Neural progenitor cell (in vitro differentiated cells): ENCODE results near the gene INPP4A. TPM values are rescaled to one million over a fixed set of nuclear protein-coding genes. Genes with fewer than 3 reads are reported as not detected.

Source experiments
- DNase-seq: peaks from one replicate; pipeline ENCODE4 v3.0.0-alpha.2; 2016; ENCODE audit warnings: low spot score
- H2AFZ ChIP-seq: fragments of 200-600 bp; sonication (generic); replicated peaks from 2 replicates; pipeline ENCODE4 v1.6.1; 2016; ENCODE audit warnings: antibody characterized with exemption
- H3F3A ChIP-seq: fragments of 200-600 bp; sonication (generic); 2 replicates; pipeline ENCODE4 v1.6.1; 2016; ENCODE audit warnings: antibody characterized with exemption, low read depth
- H3K27ac ChIP-seq: fragments of 200-600 bp; sonication (generic); 2 replicates; pipeline ENCODE4 v1.5.1; 2016; ENCODE audit warnings: mild to moderate bottlenecking
- H3K27me3 ChIP-seq: fragments of 200-600 bp; sonication (generic); 2 replicates; pipeline ENCODE4 v1.6.1; 2016; ENCODE audit warnings: mild to moderate bottlenecking, moderate library complexity
- H3K36me3 ChIP-seq: fragments of 200-600 bp; sonication (generic); 2 replicates; pipeline ENCODE4 v1.5.1; 2016
- H3K4me1 ChIP-seq: fragments of 200-600 bp; sonication (generic); 2 replicates; pipeline ENCODE4 v1.6.1; 2016; ENCODE audit warnings: mixed run types
- H3K4me2 ChIP-seq: fragments of 200-600 bp; sonication (generic); 2 replicates; pipeline ENCODE4 v1.6.1; 2016
- H3K4me3 ChIP-seq: fragments of 200-600 bp; sonication (generic); 2 replicates; pipeline ENCODE4 v1.5.1; 2016
- H3K79me2 ChIP-seq: fragments of 200-600 bp; sonication (generic); 2 replicates; pipeline ENCODE4 v1.6.1; 2016; ENCODE audit warnings: low read depth
- H3K9ac ChIP-seq: fragments of 200-600 bp; sonication (generic); 2 replicates; pipeline ENCODE4 v1.6.1; 2016
- H3K9me3 ChIP-seq: fragments of 200-600 bp; sonication (generic); 2 replicates; pipeline ENCODE4 v1.5.1; 2016; ENCODE audit warnings: low read depth
- H4K20me1 ChIP-seq: fragments of 200-600 bp; sonication (generic); 2 replicates; pipeline ENCODE4 v1.6.1; 2016; ENCODE audit warnings: low read depth
- H3K27ac Mint-ChIP-seq: 3 replicates; pipeline ENCODE4 v1.8.0; 2021; ENCODE audit warnings: mixed read lengths
- H3K27me3 Mint-ChIP-seq: 2 replicates; pipeline ENCODE4 v1.8.0; 2022; ENCODE audit warnings: low read depth, mild to moderate bottlenecking, inconsistent platforms, moderate library complexity, mixed read lengths; ENCODE audit not compliant: insufficient read depth
- H3K36me3 Mint-ChIP-seq: 3 replicates; pipeline ENCODE4 v1.8.0; 2021; ENCODE audit warnings: mixed read lengths
- H3K4me1 Mint-ChIP-seq: 3 replicates; pipeline ENCODE4 v1.8.0; 2021; ENCODE audit warnings: mixed read lengths
- H3K4me3 Mint-ChIP-seq: 3 replicates; pipeline ENCODE4 v1.8.0; 2021; ENCODE audit warnings: mild to moderate bottlenecking, moderate library complexity, mixed read lengths
- H3K9me3 Mint-ChIP-seq: 3 replicates; pipeline ENCODE4 v1.8.0; 2020; ENCODE audit warnings: mixed read lengths
- EZH2 ChIP-seq: fragments of 200-600 bp; sonication (generic); IDR thresholded peaks from 2 replicates; pipeline ENCODE4 v1.6.1; 2017; ENCODE audit warnings: antibody characterized with exemption, mild to moderate bottlenecking, moderate library complexity
- EZH2phosphoT487 ChIP-seq: fragments of 200-600 bp; sonication (generic); IDR thresholded peaks from 2 replicates; pipeline ENCODE4 v1.6.1; 2017; ENCODE audit warnings: antibody characterized with exemption
- total RNA-seq: library from RNA; depleted of rRNA; stranded (reverse); fragments of >200 nt; gene quantifications from 2 replicates; pipeline ENCODE4 v1.2.3, GENCODE V29; 2015; ENCODE audit warnings: low replicate concordance
- TF ChIP-seq, protein P1 (sequence below): fragments of 200-600 bp; sonication (generic); IDR thresholded peaks from 2 replicates; pipeline ENCODE4 v1.5.1; 2017; ENCODE audit warnings: antibody characterized with exemption, mild to moderate bottlenecking

The INPP4A gene
- total RNA-seq, 1 donor from 2014 or later = 35.1 TPM

DNA sequence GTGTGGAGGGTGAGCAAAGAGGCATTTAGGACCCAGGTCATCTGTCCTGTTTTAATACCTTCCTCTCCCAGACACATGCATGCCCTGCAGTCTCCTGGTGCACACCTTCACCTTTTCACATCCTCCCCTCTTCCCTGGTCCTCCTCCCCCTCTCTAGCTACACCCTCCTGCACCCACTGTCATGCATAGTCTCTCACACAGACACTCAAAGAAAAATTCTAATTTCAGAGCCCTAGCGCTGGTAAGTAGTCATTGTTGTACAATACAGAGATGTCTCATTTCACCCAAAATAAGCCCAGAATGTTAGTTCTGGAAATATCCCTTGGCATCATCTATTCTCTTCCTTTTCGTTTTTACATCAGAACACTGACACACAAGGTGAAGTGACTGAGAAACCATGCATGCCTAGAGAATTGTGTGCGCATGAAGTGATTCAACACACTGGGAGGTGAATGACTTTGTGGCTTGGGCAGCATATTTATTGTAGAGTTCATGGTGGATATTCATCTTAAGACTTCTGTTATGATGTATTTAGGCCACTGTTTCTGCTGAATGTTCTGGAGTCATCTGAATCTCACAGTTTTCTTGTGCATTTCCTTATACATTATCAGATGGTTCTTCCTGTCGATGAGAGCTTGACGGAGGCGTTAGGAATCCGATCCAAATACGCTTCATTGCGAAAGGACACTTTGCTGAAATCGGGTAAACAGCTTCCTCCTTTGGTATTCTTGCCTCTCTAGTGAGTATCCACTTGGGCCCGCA is 93.8 kb downstream of the INPP4A start:
- H3K36me3 Mint-ChIP-seq = peaks cover 21% of the 10 kb centered on the region
- Histone ChIP-seq H3K27me3 (no peaks in the 10 kb centered on the region), H3K27ac (no peak overlapping the region), H2AFZ (no peak overlapping the region), H3K9me3 (no peaks in the 10 kb centered on the region), H3F3A (no peaks in the 10 kb centered on the region), H3K79me2 (no peaks in the 10 kb centered on the region), H3K9ac (no peak overlapping the region), H4K20me1 (no peaks in the 10 kb centered on the region), H3K4me2 (no peak overlapping the region), H3K4me3 (no peak overlapping the region), H3K36me3 (no peaks in the 10 kb centered on the region), H3K4me1 (no peaks in the 10 kb centered on the region)
- no peak overlapping the region for H3K4me3 Mint-ChIP-seq
- TF ChIP-seq EZH2phosphoT487 = no peak
- TF ChIP-seq, protein P1, sequence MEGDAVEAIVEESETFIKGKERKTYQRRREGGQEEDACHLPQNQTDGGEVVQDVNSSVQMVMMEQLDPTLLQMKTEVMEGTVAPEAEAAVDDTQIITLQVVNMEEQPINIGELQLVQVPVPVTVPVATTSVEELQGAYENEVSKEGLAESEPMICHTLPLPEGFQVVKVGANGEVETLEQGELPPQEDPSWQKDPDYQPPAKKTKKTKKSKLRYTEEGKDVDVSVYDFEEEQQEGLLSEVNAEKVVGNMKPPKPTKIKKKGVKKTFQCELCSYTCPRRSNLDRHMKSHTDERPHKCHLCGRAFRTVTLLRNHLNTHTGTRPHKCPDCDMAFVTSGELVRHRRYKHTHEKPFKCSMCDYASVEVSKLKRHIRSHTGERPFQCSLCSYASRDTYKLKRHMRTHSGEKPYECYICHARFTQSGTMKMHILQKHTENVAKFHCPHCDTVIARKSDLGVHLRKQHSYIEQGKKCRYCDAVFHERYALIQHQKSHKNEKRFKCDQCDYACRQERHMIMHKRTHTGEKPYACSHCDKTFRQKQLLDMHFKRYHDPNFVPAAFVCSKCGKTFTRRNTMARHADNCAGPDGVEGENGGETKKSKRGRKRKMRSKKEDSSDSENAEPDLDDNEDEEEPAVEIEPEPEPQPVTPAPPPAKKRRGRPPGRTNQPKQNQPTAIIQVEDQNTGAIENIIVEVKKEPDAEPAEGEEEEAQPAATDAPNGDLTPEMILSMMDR = no peak
- peaks cover 15% of the 10 kb centered on the region for H3K4me1 Mint-ChIP-seq
- no peaks in the 10 kb centered on the region for H3K9me3 Mint-ChIP-seq
- no peak overlapping the region for H3K27ac Mint-ChIP-seq
- no peak for DNase-seq
- peaks cover 2% of the 10 kb centered on the region for H3K27me3 Mint-ChIP-seq

DNA sequence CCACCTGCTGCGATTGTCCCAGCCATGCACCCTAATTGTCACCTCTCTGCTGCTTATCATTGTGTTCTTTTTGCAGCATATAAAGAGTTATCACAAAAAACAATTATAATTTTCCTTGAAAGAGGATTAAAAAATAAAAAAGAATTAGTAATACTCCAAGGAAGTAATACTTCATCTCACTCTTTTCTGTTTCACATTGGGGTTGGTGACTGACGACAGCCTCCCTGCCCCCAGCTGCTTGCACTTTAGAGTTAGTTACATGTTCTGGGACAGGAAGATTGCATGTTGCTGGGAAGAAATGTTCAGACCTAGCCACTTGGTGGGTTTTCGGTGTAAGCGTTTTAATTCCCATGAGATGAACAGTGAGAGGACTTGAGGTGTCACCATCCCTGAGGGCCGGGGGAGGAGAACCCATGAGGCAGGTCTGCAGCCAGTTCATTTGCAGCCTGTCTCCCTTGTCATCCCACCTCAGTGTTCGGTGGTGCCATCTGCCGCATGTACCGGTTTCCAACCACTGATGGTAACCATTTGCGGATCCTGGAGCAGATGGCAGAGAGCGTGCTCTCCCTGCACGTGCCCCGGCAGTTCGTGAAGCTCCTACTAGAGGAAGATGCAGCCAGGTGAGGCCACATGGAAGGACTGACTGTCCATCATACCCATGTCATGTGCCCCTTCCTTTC is 94.5 kb downstream of the INPP4A start:
- no peaks in the 10 kb centered on the region for H3K36me3 ChIP-seq

DNA sequence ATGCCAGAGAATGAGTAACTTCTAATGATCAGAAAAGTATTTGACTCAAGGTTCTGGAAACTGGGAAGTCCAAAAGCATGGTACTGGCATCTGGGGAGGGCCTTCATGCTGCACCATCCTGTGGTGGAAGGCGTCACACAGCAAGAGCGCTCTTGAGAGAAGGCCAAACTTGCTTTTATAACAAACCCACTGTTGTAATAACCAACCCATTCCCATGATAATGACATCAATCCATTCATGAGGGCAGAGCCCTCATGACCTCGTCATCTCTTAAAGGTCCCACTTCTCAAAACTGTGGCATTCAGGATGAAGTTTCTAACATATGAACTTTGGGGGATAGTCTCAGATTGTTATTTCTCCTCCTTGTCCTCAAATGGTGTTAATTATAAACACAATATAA is 95.9 kb downstream of the INPP4A start:
- no peaks in the 10 kb centered on the region for H3F3A ChIP-seq
- no peak overlapping the region for H3K27ac Mint-ChIP-seq
- H3K4me3 Mint-ChIP-seq = no peak overlapping the region
- no peak for DNase-seq
- no peaks in the 10 kb centered on the region for H3K9me3 ChIP-seq
- H3K9ac ChIP-seq = no peak overlapping the region
- H3K27ac ChIP-seq = no peak overlapping the region
- peaks cover 28% of the 10 kb centered on the region for H3K36me3 Mint-ChIP-seq
- no peaks in the 10 kb centered on the region for H4K20me1 ChIP-seq
- no peak overlapping the region for H3K4me3 ChIP-seq
- TF ChIP-seq EZH2 (no peak), EZH2phosphoT487 (no peak)
- TF ChIP-seq, protein P1 = no peak
- H3K9me3 Mint-ChIP-seq = no peaks in the 10 kb centered on the region
- H3K27me3 ChIP-seq = no peaks in the 10 kb centered on the region
- H3K36me3 ChIP-seq = no peaks in the 10 kb centered on the region
- H3K27me3 Mint-ChIP-seq = peaks cover 2% of the 10 kb centered on the region
- no peak overlapping the region for H3K4me2 ChIP-seq
- H2AFZ ChIP-seq = no peak overlapping the region
- peaks cover 15% of the 10 kb centered on the region for H3K4me1 Mint-ChIP-seq
- H3K79me2 ChIP-seq = no peaks in the 10 kb centered on the region
- H3K4me1 ChIP-seq = no peaks in the 10 kb centered on the region

More for the DNA sequence above, 94.5 kb downstream of the INPP4A start:
- no peak overlapping the region for H3K27ac Mint-ChIP-seq
- peaks cover 15% of the 10 kb centered on the region for H3K4me1 Mint-ChIP-seq
- Histone ChIP-seq H3K4me3 (no peak overlapping the region), H3F3A (no peaks in the 10 kb centered on the region), H2AFZ (no peak overlapping the region), H3K27ac (no peak overlapping the region), H3K9ac (no peak overlapping the region), H3K4me2 (no peak overlapping the region), H3K79me2 (no peaks in the 10 kb centered on the region), H3K4me1 (no peaks in the 10 kb centered on the region), H4K20me1 (no peaks in the 10 kb centered on the region), H3K27me3 (no peaks in the 10 kb centered on the region), H3K9me3 (no peaks in the 10 kb centered on the region)
- peaks cover 2% of the 10 kb centered on the region for H3K27me3 Mint-ChIP-seq
- no peak for DNase-seq
- no peaks in the 10 kb centered on the region for H3K9me3 Mint-ChIP-seq
- no peak overlapping the region for H3K4me3 Mint-ChIP-seq
- TF ChIP-seq, protein P1 = no peak
- no peak for TF ChIP-seq EZH2
- peaks cover 23% of the 10 kb centered on the region for H3K36me3 Mint-ChIP-seq
